Measurements from ENCODE around the gene CATSPERE. TPM values are rescaled to one million over a fixed set of nuclear protein-coding genes. Genes with fewer than 3 reads are reported as not detected.

The CATSPERE gene
- total and polyA plus RNA-seq, 10 of the 15 experiments (the other 5 are each of a cell fraction or from before 2014, with no cell fraction given): 0.04 to 0.24 (median 0.17) TPM; not detected in 3

DNA sequence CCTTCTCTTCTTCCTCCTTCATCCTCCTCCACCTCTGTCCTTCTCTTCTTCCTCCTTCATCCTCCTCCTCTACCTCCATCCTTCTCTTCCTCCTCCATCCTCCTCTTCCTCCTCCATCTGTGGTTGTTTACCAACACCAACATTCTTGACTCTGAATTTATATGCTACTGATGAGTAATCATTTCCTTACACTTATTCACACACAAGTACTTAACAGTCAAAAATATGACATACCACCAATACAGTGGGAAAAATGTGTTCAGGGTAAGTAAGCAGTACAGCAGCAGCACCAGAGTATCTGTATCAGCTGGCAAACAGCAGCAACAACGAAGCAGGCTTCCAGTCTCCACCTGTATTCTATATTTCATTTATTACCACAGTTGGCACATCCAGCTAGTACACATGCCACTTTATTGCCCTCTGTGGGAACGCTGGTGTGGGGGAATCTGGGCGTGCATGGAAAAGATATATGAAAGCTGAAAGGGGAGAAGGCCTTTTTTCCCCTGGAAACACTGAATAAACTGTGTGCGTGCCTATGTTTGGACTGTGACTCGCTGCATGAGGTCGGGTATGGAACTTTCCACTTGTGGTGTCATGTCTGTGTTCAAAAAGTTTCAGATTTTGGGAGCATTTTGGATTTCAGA lies 25.4 kb upstream of the CATSPERE start:
- no peak for FAIRE-seq
- H3K79me2 ChIP-seq (ENCODE audit: control insufficient read depth, insufficient read depth, low read length): peaks cover 8% of the 10 kb centered on the region

More for the DNA sequence above, 25.4 kb upstream of the CATSPERE start:
- intact Hi-C loops (cut with micrococcal nuclease; ENCODE audit: unreplicated experiment) (no loop called here), in situ Hi-C loops (cut with MboI) (no loop called here)
- no peak overlapping the region for H2AFZ ChIP-seq (ENCODE audit: control insufficient read depth, low read depth, low read length)
- no peak overlapping the region for H3K4me3 ChIP-seq
- ChIA-PET RAD21 (ENCODE audit: unreplicated experiment) (no interaction called here), CTCF (no interaction called here), SMC1A (ENCODE audit: uncharacterized antibody, unreplicated experiment) (no interaction called here), POLR2A (interaction anchor here (1.1 kb wide), 1 partner anchor 11 kb away, joined by 6 read pairs; no protein-coding TSS in a partner anchor)
- no peaks in the 10 kb centered on the region for H3K4me1 ChIP-seq (ENCODE audit: control insufficient read depth, insufficient read depth, low read length)
- no TSS peak for BruUV-seq (replicated peaks)
- H3K9ac ChIP-seq (ENCODE audit: control insufficient read depth, insufficient read depth, low read length): no peak overlapping the region
- no peaks in the 10 kb centered on the region for H4K20me1 ChIP-seq (ENCODE audit: control insufficient read depth, insufficient read depth)
- no peak for DNase-seq (ENCODE audit: low read depth, low spot score)
- peaks cover 5 to 15% of the 10 kb centered on the region in 2 experiments for H3K36me3 ChIP-seq (ENCODE audit: control insufficient read depth in 2 of 2, insufficient read depth in 2 of 2, low read length in 1 of 2)
- H3K4me2 ChIP-seq (ENCODE audit: control insufficient read depth, insufficient read depth): no peak overlapping the region
- H3K27me3 ChIP-seq (replicated peaks in 1 of 2; ENCODE audit: control insufficient read depth in 2 of 2, insufficient read depth in 2 of 2, low read length in 1 of 2): no peaks in the 10 kb centered on the region
- ATAC-seq: no peak
- TF ChIP-seq NRF1 (conservative IDR thresholded peaks at IDR 0.05; ENCODE audit: low read depth, low read length): no peak
- TF ChIP-seq TAF1 (IDR thresholded peaks at IDR 0.05; ENCODE audit: borderline replicate concordance, low read depth, low read length): no peak
- no peak for TF ChIP-seq CBX5 (IDR thresholded peaks at IDR 0.05; ENCODE audit: low read depth)
- TF ChIP-seq, protein P1, sequence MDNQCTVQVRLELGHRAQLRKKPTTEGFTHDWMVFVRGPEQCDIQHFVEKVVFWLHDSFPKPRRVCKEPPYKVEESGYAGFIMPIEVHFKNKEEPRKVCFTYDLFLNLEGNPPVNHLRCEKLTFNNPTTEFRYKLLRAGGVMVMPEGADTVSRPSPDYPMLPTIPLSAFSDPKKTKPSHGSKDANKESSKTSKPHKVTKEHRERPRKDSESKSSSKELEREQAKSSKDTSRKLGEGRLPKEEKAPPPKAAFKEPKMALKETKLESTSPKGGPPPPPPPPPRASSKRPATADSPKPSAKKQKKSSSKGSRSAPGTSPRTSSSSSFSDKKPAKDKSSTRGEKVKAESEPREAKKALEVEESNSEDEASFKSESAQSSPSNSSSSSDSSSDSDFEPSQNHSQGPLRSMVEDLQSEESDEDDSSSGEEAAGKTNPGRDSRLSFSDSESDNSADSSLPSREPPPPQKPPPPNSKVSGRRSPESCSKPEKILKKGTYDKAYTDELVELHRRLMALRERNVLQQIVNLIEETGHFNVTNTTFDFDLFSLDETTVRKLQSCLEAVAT (IDR thresholded peaks at IDR 0.05): no peak
- TF ChIP-seq GATAD2B (conservative IDR thresholded peaks at IDR 0.05; ENCODE audit: low read depth): no peak
- TF ChIP-seq, protein P2, sequence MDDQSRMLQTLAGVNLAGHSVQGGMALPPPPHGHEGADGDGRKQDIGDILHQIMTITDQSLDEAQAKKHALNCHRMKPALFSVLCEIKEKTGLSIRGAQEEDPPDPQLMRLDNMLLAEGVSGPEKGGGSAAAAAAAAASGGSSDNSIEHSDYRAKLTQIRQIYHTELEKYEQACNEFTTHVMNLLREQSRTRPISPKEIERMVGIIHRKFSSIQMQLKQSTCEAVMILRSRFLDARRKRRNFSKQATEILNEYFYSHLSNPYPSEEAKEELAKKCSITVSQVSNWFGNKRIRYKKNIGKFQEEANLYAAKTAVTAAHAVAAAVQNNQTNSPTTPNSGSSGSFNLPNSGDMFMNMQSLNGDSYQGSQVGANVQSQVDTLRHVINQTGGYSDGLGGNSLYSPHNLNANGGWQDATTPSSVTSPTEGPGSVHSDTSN (IDR thresholded peaks at IDR 0.05; ENCODE audit: insufficient replicate concordance, low read depth, low read length): no peak
- TF ChIP-seq SREBF2 (IDR thresholded peaks at IDR 0.05; ENCODE audit: low read length): no peak
- no peak for TF ChIP-seq CEBPB (IDR thresholded peaks at IDR 0.05; ENCODE audit: borderline replicate concordance in 1 of 2, low read depth in 2 of 2, low read length in 2 of 2)
- TF ChIP-seq SP1 (IDR thresholded peaks at IDR 0.05; ENCODE audit: low read depth, low read length): no peak
- TF ChIP-seq, protein P3, sequence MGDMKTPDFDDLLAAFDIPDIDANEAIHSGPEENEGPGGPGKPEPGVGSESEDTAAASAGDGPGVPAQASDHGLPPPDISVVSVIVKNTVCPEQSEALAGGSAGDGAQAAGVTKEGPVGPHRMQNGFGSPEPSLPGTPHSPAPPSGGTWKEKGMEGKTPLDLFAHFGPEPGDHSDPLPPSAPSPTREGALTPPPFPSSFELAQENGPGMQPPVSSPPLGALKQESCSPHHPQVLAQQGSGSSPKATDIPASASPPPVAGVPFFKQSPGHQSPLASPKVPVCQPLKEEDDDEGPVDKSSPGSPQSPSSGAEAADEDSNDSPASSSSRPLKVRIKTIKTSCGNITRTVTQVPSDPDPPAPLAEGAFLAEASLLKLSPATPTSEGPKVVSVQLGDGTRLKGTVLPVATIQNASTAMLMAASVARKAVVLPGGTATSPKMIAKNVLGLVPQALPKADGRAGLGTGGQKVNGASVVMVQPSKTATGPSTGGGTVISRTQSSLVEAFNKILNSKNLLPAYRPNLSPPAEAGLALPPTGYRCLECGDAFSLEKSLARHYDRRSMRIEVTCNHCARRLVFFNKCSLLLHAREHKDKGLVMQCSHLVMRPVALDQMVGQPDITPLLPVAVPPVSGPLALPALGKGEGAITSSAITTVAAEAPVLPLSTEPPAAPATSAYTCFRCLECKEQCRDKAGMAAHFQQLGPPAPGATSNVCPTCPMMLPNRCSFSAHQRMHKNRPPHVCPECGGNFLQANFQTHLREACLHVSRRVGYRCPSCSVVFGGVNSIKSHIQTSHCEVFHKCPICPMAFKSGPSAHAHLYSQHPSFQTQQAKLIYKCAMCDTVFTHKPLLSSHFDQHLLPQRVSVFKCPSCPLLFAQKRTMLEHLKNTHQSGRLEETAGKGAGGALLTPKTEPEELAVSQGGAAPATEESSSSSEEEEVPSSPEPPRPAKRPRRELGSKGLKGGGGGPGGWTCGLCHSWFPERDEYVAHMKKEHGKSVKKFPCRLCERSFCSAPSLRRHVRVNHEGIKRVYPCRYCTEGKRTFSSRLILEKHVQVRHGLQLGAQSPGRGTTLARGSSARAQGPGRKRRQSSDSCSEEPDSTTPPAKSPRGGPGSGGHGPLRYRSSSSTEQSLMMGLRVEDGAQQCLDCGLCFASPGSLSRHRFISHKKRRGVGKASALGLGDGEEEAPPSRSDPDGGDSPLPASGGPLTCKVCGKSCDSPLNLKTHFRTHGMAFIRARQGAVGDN (IDR thresholded peaks at IDR 0.05): no peak
- TF ChIP-seq, protein P4, sequence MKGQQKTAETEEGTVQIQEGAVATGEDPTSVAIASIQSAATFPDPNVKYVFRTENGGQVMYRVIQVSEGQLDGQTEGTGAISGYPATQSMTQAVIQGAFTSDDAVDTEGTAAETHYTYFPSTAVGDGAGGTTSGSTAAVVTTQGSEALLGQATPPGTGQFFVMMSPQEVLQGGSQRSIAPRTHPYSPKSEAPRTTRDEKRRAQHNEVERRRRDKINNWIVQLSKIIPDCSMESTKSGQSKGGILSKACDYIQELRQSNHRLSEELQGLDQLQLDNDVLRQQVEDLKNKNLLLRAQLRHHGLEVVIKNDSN (IDR thresholded peaks at IDR 0.05; ENCODE audit: borderline replicate concordance, extremely low read length, insufficient read depth, low read depth, low read length): no peak
- no peak for TF ChIP-seq RCOR1 (conservative IDR thresholded peaks at IDR 0.05; ENCODE audit: low read depth, low read length)
- no peak overlapping the region for H3K27ac ChIP-seq (ENCODE audit: control insufficient read depth, insufficient read depth)
- no peaks in the 10 kb centered on the region for H3K9me3 ChIP-seq (replicated peaks; ENCODE audit: control insufficient read depth, insufficient read depth, low read length)
- 96% methylated on average over 6 of the region's 6 CpGs for WGBS (ENCODE audit: insufficient coverage, insufficient replicate concordance, low lambda C conversion rate, missing lambda C conversion rate)

Data from GM12878 (cell line).